HG03432 (cell line): ENCODE data around the gene UBFD1.
"Not testable (repeated sequence)": the region's sequence is repeated elsewhere in the genome, so short reads cannot be mapped to it uniquely, and the experiment has no call there.

ENCODE experiments used
- ATAC-seq: cut with Tn5 transposase; IDR thresholded peaks from one replicate; pipeline ENCODE4 v1.9.1; 2021; ENCODE audit warnings: mild to moderate bottlenecking, moderate library complexity; ENCODE audit not compliant: unreplicated experiment

Gene UBFD1

DNA sequence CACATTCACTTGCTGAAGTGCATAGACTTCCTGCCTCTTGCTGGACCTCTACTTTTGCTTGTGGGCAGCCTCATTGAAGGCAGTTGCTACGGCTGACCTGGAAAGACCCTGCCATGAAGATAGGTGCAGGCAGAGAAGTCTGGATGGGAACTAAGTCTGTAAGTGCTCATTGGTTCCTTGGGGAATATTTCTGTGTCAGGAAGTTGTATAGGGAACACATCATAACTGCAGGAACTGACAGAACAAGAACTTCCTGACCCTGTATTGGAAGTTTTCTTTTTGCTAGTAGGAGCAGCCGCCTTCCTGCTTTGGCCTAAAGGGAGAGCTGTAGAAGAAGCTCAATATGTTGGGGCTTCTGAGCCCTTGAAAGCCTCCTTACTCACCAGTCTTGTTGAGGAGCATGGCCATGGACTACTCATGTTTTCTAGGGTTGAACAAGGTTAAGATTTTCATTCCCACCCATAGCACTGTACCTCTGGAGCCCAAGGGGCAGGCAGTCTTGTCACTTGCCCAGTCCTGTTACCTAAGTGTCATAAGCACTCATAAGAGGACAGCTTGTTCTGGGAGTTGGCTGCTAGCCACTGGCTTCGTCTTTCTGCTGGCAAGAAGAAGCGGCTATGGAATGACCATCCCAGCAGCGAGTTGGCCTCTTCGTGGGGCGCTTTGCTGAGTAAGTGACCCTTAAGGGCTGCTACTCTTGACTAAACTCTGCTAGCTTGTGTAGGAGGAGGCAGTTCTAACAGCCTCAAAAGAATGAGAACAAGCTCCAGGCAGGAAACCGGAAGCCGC is 7.2 kb downstream of the UBFD1 start:
- ATAC-seq = no peak

DNA sequence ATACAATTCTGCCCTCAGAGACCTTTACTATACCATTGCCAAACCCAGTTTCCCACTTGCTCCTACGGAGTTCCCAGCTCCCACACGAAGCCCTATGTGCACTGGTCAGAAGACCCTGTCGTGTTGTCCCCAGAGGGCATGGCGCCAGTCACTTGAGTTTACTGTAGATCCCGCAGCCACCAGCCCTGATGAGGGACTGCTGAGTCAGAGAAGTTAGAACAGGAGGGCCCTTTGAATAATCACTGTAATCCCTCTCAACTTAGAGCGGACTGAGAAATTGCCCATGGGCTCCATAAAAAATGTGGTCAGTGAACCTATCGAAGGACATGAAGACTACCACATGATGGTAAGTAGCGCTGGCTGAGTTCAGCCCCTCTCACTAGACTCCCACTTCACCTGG is 9.2 kb downstream of the UBFD1 start:
- ATAC-seq = no peak

- no peak for ATAC-seq
Measured at GRCh38 chr16:23567602-23568001, 10.1 kb downstream of the UBFD1 start.

GRCh38 chr16:23570992-23571632 is 13.6 kb downstream of the UBFD1 start:
- no peak for ATAC-seq

DNA sequence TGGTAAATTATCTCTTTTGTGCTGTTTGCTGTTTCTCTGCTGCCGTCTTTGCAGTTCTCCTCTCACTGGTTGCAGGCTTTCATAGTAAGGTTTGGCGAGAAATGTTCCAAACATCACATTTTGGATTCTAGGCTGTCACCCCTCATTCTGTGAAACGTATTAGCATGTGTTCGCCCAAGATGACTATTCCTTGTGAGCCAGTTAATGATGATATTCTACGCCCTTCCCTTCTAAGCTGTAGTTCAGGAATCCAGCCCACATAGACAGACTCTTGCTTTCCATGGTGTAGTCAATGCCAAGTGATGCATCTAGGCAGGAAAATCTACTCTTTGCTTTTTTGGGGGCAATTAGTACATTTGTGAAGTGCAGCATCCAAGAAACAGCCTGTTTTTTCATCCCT is 14.4 kb downstream of the UBFD1 start:
- no peak for ATAC-seq

DNA sequence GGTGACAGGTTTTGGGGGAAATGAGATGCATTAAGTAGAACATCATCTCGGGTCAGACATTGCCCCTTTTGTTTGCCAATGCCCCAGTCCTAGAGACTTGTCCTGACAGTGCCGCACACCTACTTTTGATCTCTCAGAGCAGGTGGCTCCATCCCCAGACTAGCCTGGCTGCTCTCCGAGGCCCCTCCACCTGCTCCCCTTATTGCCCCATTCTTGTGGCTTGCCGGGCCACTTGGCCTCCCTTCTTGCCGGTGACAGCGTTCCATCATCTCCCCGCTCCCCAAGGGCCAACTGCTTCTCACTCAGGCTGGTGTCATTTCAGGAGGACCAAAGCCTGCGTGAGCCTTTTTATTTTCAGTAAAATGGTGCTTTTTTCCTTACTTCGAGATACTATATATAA is 14.9 kb downstream of the UBFD1 start:
- ATAC-seq = no peak

DNA sequence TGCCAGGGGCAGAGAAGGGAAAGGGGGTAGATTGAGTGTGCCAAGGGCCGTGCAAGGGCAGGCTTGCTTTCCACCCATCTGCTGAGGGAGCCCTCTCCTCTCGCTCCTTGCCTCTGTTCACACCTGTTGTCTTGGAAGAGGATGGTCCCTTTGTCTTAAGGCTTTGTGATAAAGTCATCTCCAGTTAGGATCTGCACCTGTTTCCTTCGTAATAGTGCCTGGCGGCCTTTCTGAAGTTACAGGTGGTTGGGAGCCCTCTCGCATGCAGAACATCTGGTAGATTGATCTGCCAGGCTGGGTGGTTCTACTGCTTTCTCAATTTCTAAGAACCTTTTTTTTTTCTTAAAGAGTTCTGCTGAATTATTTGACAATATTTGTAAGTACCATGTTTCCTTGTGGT is 16.3 kb downstream of the UBFD1 start:
- ATAC-seq = no peak

DNA sequence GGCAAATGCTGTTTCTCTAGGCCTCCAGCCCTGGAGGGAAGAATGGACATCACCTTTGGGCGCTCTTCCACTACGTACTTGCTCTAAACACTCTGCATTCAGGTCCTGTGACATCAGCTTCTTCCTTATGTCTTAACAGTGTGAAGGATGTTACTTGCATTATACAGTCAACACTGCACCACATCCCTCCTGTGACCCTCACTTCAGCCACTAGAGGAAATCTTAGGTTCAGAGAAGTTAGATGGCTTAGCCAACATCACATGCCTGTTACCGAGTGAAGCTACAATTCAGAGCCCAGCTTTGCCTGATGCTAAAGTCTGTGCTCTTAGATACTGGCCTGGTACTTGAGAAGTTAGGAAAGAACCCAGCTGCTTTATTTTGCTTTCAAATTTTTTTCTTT is 18.3 kb downstream of the UBFD1 start:
- no peak for ATAC-seq

DNA sequence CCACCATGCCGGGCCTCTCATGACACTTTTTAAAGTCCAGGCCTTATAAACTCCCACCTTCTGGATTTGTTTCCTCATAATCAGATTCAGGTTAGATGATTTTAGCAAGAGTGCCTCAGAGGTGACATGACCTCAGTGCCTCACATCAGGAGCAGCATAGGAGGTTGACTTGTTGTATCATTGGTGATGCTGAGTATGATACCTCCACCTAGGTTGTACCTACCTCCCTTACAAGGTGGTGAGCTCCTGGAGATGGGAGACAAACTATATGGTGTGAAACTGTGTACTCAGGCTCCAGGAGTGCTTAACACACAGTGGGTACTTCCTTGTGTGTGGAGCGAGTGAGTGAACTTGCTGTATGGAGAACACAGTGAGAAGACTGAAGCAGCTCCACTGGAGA is 20.0 kb downstream of the UBFD1 start:
- no peak for ATAC-seq

- no peak for ATAC-seq
Measured at GRCh38 chr16:23578101-23578830, 20.7 kb downstream of the UBFD1 start.

DNA sequence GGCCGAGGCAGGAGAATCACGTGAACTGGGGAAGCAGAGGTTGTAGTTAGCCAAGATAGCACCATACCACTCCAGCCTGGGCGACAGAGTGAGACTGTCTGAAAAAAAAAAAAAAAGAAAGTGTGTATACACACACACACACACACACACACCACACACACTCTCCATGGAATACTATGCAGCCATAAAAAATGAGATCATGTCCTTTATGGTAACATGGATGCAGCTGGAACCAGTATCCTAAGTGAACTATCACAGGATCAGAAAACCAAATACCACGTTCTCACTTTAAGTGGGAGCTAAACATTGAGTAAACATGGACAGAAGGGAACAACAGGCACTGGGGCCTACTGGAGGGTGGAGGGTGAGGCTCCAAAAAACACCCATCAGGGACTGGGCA is 21.8 kb downstream of the UBFD1 start:
- ATAC-seq = no peak

DNA sequence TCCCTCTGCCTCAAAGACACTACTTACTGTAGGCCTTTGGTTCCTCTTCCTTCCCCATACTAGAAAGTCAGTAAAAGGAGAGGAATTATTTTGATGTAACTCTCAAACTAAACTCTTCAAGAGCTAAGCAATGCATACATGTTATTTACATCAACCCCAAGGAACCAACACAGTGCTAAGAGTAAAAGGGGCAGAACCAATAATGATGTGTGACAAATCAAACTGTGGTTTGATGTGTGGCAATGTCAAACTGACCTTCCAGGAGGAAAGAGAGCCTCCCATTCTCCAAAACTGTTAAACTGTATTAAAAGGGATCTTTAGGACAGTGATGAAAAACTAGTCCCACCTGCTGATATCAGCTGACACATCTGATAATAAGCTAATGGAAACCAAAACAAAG is 22.9 kb downstream of the UBFD1 start:
- no peak for ATAC-seq

DNA sequence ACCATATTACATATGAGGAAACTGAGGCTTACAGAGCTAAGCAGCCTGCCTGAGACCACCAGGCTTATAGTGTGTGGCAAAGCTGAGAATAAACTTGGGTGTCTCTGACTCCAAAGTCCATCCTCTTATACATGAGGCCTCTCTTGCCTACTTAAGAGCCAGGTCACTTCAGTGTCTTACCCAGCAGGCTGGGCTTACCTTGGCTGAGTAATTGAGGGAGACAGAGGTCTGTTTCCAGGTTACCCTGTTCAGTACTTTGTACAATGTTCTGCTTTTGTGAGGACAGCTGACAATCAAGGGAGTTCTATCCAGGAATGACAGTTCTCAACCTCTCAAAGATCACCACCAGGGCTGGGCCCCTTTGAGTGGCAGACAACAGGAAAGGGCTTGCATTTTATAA is 24.2 kb downstream of the UBFD1 start:
- no peak for ATAC-seq

GRCh38 chr16:23583271-23583670 is 25.7 kb downstream of the UBFD1 start:
- not testable (repeated sequence) for ATAC-seq

GRCh38 chr16:23584186-23585076 is 26.9 kb downstream of the UBFD1 start:
- ATAC-seq = no peak

GRCh38 chr16:23587726-23588125 is 30.2 kb downstream of the UBFD1 start:
- ATAC-seq = no peak

- no peak for ATAC-seq
Measured at GRCh38 chr16:23590181-23590580, 32.7 kb downstream of the UBFD1 start.

- no peak for ATAC-seq
Measured at GRCh38 chr16:23594186-23594585, 36.7 kb downstream of the UBFD1 start.

DNA sequence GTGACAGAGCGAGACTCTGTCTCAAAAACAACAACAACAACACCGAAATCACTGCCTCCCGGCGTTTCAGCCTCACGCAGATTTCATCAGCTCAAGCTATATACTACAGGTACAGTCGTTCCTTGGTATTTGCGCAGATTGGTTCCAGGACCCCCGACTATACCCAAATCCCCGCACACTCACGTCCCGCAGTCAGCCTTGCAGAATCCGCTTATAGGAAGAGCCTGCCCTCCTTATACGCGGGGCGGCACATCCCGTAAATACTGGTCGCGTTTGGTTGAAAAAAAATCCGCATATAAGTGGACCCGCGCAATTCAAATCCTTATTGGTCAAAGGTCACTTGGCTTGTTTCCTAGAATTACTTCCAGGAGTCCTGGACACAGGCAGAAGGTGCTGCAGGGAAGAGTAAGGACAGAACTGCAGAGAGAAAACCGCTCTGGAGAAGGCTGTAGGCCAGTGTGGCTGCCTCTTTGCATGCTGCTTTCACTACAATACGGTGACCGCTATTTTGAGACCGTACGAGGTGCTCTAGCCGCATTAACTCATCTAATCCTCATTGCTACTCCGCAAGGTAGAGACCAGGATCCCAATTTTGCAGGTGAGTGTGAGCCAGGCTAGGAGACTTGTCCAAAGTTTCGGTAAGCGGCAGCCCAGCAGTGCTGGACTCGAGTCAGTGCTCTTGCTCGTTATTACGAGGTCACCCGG is 37.9 kb downstream of the UBFD1 start:
- ATAC-seq = no peak

DNA sequence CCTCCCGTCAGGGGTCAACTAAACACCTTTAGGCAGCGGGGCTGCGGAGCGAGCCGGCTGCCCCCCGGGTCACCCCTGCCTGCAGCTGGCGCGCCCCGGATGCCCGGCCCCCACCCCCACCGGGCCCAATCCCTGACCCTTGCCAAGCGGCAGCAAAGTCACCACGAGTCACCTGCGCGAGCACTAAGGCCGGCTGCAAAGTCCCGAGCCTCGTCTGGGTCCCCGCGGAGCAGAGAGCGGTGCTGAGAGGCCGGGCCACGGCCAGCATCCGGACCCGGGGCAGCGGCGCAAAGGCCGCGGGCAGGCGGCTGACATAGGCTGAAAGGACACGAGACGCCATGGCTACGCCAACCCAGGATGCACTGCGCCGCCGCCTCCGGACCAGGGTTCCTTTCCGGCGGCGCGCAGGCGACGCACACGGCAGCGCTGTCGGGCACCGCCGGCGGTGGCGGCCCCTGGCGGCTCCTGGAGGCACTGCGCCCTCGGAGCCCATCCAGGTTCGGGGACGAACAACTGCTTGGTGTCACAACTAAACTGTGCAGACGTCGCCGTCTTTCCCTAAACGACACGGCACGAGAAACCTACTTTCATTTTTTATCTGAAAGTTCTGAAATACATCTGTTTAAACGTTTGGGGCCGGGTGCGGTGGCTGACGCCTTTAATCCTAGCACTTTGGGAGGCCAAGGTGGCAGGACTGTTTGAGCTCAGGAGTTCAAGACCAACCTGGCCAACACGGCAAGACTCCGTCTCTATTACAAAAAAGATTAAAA is 38.6 kb downstream of the UBFD1 start, which contains the start of gene NDUFAB1:
NDUFAB1 (minus strand) TSS at position 366 of the 770 bp plus-strand sequence; CDS start at position 340, 26 bp downstream.
- ATAC-seq = peak; percentile 94
